ENCODE data around the gene GCC1.
A peak's percentile ranks its signal among the peaks of the same experiment; 100 is the strongest.

The GCC1 gene, protein sequence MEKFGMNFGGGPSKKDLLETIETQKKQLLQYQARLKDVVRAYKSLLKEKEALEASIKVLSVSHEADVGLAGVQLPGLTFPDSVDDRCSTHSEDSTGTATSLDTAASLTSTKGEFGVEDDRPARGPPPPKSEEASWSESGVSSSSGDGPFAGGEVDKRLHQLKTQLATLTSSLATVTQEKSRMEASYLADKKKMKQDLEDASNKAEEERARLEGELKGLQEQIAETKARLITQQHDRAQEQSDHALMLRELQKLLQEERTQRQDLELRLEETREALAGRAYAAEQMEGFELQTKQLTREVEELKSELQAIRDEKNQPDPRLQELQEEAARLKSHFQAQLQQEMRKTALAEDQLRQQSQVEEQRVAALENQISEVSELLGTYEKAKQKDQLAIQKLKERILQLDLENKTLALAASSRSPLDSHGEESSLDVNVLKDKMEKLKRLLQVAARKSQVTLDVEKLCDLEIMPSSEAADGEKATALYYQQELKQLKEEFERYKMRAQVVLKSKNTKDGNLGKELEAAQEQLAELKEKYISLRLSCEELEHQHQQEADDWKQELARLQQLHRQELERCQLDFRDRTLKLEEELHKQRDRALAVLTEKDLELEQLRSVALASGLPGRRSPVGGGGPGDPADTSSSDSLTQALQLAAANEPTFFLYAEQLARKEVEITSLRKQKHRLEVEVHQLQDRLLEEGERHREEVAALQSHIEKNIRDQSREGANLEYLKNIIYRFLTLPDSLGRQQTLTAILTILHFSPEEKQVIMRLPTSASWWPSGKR

DNA sequence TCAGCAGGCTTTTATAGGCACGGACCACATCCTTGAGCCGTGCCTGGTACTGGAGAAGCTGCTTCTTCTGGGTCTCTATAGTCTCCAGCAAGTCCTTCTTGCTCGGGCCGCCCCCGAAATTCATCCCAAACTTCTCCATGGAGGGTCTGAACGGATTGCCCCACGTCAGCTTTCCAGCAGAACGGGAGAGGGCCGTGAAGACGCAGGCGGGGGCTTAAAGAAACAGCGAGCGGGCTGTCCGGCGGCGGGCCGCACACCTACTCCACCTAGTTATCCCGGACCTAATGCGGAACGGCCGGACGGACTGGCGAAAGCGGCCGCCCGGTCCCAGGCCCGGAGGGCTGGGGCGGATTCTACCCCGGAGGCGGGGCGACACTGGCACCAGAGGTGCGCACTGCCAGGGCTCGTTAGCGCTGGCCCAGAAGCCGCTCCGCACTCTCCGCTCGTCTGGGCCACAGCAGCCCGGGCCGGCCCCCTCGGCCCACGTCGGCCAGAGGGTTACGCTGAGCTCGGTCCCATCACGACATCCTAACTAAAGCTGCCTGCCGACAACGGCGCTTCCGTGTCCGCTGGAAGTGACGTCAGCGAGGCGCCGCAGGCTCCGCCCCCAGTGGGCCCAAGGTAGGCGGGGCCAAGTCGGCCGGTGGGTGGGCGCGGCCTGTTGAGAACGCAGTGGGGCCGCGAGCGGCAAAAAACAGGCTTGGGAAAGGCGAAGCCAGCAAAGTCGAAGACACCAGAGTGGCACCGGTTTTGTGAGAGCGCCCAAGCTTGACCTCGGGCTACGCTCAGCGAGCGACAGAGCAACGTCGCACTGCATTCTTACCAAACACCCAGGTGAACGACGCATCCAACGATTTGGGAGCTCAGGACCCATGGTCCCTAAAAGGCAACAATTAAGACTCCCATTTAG, at the start of gene GCC1:
GCC1 (minus strand) TSS at position 553 of the 910 bp plus-strand sequence; CDS start at position 139, 414 bp downstream.
- no peaks in the 10 kb centered on the region for H3K27me3 Mint-ChIP-seq (ENCODE audit: low read depth)

DNA sequence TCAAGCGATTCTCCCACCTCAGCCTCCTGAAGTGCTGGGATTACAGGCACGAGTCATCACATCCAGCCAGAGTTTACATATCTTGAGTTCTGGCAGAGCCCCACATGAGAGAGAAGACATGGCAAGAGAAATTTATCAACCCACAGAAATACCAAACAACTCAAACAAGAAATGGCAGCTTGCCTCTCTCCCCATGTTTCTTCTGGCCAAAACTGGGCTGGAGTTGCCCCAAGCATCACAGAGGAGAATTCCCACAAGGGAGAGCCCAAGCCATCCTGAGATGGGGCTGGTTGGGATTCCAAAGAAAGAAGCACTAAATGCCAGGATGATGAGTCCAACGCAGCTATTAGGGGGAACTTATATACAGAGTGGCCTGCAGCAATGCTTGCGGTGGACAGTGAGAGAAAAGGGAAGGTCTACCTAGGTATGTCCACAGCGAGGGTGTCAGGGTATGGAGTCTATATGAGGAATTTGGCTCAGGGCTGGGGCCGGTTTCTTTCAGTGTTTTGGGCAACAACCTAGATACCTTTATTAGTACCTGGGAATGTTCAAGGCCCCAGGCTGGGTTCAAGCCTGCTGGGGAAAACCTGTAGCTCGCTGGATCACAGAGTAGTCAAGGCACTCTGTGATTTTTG, 47.0 kb upstream of the GCC1 start:
- Mint-ChIP-seq H3K4me1 (ENCODE audit: low read depth) (no peaks in the 10 kb centered on the region), H3K27me3 (ENCODE audit: low read depth) (peaks cover 19% of the 10 kb centered on the region), H3K9me3 (no peaks in the 10 kb centered on the region), H3K27ac (no peak overlapping the region), H3K36me3 (ENCODE audit: low read depth) (no peaks in the 10 kb centered on the region), H3K4me3 (no peak overlapping the region)

More for the DNA sequence above, at the start of gene GCC1:
- H3K9me3 Mint-ChIP-seq: no peaks in the 10 kb centered on the region
- H3K27ac Mint-ChIP-seq: peak within 1 kb of the TSS; percentile 94
- peaks cover 23% of the 10 kb centered on the region for H3K36me3 Mint-ChIP-seq (ENCODE audit: low read depth)
- H3K4me1 Mint-ChIP-seq (ENCODE audit: low read depth): peaks cover 51% of the 10 kb centered on the region
- peak within 1 kb of the TSS; percentile 93 for H3K4me3 Mint-ChIP-seq

DNA sequence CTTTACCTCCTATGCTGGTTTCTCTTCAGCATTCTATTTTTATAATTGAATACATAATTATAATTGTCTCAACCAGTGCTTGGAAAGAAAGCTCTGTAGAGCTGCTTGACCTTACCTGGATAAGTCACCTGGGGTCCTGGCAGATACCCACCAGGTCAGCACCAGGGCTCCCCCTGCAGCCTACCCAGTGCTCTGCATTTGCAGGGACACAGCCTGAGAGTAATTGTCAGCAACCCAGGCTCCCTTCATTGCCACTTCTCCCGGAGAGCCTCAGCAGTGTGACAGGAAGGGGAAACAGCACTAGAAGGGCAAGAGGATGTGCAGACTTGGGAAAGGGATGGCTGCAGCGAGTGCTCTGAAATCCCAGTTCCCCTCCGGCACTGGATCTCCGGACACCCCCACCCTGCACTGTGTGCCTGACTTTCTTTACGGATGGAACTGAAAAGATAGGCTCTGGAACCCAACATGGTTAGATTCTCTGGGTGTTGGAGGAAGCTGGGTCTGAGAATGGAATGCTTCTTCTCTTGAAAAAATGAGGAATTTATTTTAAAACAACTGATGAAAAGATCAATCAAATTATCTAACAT, 44.0 kb upstream of the GCC1 start:
- H3K27me3 Mint-ChIP-seq (ENCODE audit: low read depth): peaks cover 26% of the 10 kb centered on the region
- no peaks in the 10 kb centered on the region for H3K4me1 Mint-ChIP-seq (ENCODE audit: low read depth)
- no peaks in the 10 kb centered on the region for H3K36me3 Mint-ChIP-seq (ENCODE audit: low read depth)
- no peak overlapping the region for H3K4me3 Mint-ChIP-seq
- no peaks in the 10 kb centered on the region for H3K9me3 Mint-ChIP-seq
- no peak overlapping the region for H3K27ac Mint-ChIP-seq

DNA sequence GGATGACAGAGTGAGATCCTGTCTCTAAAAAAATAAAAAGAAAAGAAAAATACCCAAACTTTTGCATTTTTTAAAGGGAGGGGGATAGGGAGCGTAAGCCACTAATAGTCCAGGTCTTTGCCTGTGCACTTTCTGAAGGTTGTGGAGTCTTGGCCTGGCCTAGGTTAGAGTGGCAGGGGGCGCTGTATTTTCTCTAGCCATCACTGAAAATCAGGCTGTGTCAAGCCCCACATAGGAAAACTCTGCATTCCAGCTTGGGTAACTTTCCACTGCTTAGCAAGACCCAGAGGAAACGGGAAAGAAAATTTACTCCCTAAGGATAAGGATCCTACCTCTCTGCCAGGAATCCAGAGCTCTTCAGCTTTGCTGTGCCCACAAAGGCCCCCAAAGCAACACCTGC, 43.0 kb upstream of the GCC1 start:
- no peaks in the 10 kb centered on the region for H3K36me3 Mint-ChIP-seq (ENCODE audit: low read depth)
- H3K27ac Mint-ChIP-seq: no peak overlapping the region
- no peaks in the 10 kb centered on the region for H3K4me1 Mint-ChIP-seq (ENCODE audit: low read depth)
- H3K27me3 Mint-ChIP-seq (ENCODE audit: low read depth): peaks cover 26% of the 10 kb centered on the region
- H3K9me3 Mint-ChIP-seq: no peaks in the 10 kb centered on the region
- H3K4me3 Mint-ChIP-seq: no peak overlapping the region

DNA sequence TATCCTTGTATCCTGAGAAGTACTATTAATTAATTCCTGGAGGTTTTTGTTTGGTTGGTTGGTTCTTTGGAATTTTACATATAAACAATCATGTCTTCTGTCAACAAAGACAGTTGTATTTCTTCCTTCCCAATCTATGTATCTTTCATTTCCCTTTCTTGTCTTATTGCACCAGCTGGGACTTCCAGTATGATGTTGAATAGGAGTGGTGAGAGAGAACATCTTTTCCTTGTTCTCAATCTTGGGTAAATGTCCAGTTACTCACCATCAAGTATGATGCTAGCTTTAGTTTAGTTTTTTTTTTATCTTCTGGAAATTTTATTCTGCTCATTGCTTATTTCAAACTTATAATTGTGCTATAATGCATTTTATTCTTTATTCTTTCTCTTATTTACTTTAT, 39.9 kb upstream of the GCC1 start:
- H3K4me1 Mint-ChIP-seq (ENCODE audit: low read depth): no peaks in the 10 kb centered on the region
- peaks cover 57% of the 10 kb centered on the region for H3K27me3 Mint-ChIP-seq (ENCODE audit: low read depth)
- H3K9me3 Mint-ChIP-seq: no peaks in the 10 kb centered on the region
- H3K4me3 Mint-ChIP-seq: no peak overlapping the region
- no peak overlapping the region for H3K27ac Mint-ChIP-seq
- no peaks in the 10 kb centered on the region for H3K36me3 Mint-ChIP-seq (ENCODE audit: low read depth)

DNA sequence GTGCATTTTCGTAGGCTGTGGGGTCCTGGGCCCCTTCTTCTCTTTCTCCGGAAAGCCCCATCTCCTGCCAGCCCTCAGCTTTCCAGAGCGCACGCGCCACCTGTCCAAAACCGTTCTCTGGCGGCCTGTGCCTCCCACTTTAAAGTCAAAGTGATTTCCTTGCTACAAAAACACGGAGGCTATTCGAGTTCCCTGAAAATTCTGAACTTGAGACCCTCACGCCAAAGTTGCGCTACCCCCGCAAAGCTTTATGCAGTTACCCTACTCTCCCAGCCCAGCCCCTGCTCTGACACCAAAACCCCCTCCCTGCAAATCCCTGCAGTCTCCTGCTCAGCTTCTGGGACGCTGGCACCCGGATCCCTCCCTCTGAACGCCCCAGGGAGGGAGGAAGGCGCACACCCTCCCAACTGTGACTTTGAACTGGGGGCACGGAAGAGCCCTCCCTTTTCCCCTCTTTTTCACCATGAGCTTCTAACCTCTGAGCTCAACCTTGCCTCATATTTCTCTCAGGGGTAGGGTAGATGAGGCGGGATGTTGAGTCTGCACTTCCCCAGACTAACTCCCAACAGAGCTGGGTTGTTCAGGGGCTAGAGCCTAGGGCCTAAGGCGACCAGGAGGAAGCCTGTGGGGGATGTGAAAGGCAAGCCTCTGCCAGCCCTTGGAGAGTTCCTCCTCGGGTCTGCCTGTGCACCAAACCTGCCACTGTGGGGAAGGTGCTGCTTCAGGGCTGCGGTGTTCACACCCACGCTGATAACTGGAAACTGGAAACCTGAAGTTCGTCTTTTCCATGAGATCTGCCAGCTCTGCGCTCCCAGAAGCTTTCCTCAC, 35.2 kb upstream of the GCC1 start:
- H3K27me3 Mint-ChIP-seq (ENCODE audit: low read depth): peaks cover 71% of the 10 kb centered on the region
- no peaks in the 10 kb centered on the region for H3K9me3 Mint-ChIP-seq
- H3K4me1 Mint-ChIP-seq (ENCODE audit: low read depth): no peaks in the 10 kb centered on the region
- no peak overlapping the region for H3K27ac Mint-ChIP-seq
- H3K36me3 Mint-ChIP-seq (ENCODE audit: low read depth): no peaks in the 10 kb centered on the region
- H3K4me3 Mint-ChIP-seq: no peak overlapping the region

DNA sequence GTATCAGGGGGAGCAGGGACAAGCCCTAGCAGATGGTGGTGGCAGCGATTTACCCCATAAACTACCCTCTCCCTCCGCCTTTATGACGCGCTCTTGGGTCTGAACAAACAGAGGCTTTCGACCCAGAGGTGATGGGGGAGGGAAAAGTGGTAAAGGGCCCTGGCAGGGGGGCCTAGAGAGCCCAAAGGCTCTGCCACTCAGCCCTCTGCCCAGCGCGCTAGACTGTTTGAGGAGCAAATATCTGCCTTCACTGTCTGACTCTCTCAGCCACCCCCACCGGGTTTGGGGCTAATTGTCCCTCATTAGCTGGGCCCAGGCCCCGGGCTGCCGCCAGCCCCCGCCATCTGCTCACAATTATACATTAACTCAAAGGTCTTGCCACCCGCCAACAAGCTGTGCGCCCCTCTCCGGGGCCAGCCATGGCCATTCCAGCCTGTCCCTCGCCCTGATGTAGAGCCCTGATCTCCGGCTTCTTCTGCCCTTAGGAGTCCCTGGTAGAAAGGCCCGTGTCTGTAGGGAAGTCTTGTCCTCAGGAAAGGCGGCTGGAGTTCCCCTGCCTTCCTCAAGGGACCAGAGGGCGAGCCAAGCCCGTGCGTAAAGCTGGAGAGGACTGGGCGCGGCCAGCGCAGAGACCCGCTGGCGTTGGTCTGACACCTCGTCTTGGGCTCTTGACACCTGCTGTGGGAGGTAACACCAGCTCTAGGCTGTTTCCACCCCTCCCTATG, 34.4 kb upstream of the GCC1 start:
- Mint-ChIP-seq H3K4me3 (no peak overlapping the region), H3K27me3 (ENCODE audit: low read depth) (peaks cover 68% of the 10 kb centered on the region), H3K36me3 (ENCODE audit: low read depth) (no peaks in the 10 kb centered on the region), H3K9me3 (no peaks in the 10 kb centered on the region), H3K4me1 (ENCODE audit: low read depth) (no peaks in the 10 kb centered on the region), H3K27ac (no peak overlapping the region)

DNA sequence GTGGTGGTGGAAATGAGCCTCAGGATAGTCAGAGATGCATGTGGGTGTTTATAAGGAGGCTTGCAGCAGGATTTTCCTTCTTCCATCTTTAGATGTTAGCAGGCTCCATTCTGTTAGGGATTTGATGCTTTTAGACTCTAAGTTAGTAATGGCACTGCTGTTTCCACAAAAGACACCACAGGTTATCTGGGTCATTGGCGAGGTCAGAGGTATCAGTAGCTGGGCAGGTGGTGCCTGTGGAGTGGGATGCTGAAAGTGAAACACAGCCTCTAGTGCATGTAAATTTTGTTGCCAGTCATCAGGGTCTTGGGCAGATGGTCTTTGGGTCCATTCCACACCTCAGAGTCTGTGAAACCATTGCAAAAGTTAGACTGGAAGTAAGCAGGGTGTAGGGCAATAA, 33.4 kb upstream of the GCC1 start:
- no peaks in the 10 kb centered on the region for H3K4me1 Mint-ChIP-seq (ENCODE audit: low read depth)
- H3K9me3 Mint-ChIP-seq: no peaks in the 10 kb centered on the region
- H3K4me3 Mint-ChIP-seq: no peak overlapping the region
- no peaks in the 10 kb centered on the region for H3K36me3 Mint-ChIP-seq (ENCODE audit: low read depth)
- H3K27me3 Mint-ChIP-seq (ENCODE audit: low read depth): peaks cover 65% of the 10 kb centered on the region
- no peak overlapping the region for H3K27ac Mint-ChIP-seq

DNA sequence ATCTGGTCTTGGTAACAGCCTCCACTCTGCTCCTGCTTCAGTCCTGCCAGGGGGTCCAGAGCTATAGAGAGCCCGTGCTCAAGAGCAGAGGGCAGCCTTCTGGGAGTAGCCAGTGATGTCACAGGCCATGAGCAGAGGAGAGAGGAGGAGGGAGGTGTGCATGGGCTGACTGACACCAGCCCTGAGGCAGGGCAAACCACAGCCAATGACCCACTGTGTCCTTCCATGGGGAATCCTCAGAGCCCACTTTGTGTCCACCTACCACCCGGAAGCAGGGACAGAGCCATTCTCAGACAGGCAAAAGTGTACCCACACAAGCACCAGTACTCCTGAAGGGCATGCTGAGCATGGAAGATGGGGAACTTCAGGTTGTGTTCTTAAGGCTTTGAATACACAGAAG, 32.6 kb upstream of the GCC1 start, which contains the start of gene PAX4:
PAX4 (minus strand) TSS at position 101 of the 400 bp plus-strand sequence. CDS start 2,214 bp downstream, outside the sequence.
- H3K9me3 Mint-ChIP-seq: no peaks in the 10 kb centered on the region
- H3K27ac Mint-ChIP-seq: no peak within 1 kb of the TSS
- H3K27me3 Mint-ChIP-seq (ENCODE audit: low read depth): peaks cover 63% of the 10 kb centered on the region
- H3K4me1 Mint-ChIP-seq (ENCODE audit: low read depth): no peaks in the 10 kb centered on the region
- no peak within 1 kb of the TSS for H3K4me3 Mint-ChIP-seq
- H3K36me3 Mint-ChIP-seq (ENCODE audit: low read depth): no peaks in the 10 kb centered on the region

DNA sequence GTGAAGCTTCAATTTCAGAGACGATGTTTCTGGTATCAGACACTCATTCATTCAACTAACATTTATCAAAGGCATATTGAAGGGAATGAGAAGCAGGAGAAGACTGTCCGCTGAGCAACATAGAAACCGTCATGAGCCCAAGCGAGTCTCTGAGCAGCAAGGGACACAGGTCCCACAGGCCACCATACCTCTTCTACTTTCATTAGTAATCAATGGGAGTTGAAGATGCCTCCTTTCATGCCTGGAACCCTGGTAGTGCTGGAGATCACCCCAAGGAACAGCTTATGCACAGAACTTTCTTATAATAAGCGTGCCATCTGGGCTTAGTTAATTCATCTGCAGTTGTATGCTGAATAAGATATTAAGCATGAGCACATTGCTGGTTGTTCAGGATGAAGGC, 31.3 kb upstream of the GCC1 start:
- no peaks in the 10 kb centered on the region for H3K36me3 Mint-ChIP-seq (ENCODE audit: low read depth)
- H3K27me3 Mint-ChIP-seq (ENCODE audit: low read depth): peaks cover 50% of the 10 kb centered on the region
- no peak overlapping the region for H3K4me3 Mint-ChIP-seq
- no peaks in the 10 kb centered on the region for H3K4me1 Mint-ChIP-seq (ENCODE audit: low read depth)
- H3K9me3 Mint-ChIP-seq: no peaks in the 10 kb centered on the region
- H3K27ac Mint-ChIP-seq: no peak overlapping the region

DNA sequence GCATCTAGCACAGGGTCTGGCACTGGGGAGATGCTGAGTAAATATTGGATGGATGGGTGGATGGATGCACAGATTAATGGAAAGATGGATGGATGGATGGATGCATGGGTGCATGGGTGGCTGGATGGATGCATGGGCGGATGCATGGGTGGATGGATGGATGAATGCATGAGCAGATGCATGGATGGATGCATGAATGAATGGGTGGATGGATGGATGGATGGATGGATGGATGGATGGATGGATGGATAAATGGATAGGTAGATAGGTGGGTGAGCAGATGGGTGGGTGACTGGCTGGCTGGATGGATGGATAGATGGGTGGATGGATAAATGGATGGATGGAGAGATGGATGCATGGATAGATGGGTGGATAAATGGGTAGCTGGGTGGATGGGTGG, 26.9 kb upstream of the GCC1 start:
- H3K27ac Mint-ChIP-seq: no peak overlapping the region
- H3K4me1 Mint-ChIP-seq (ENCODE audit: low read depth): no peaks in the 10 kb centered on the region
- H3K9me3 Mint-ChIP-seq: no peaks in the 10 kb centered on the region
- H3K27me3 Mint-ChIP-seq (ENCODE audit: low read depth): peaks cover 11% of the 10 kb centered on the region
- peaks cover 1% of the 10 kb centered on the region for H3K36me3 Mint-ChIP-seq (ENCODE audit: low read depth)
- H3K4me3 Mint-ChIP-seq: no peak overlapping the region

DNA sequence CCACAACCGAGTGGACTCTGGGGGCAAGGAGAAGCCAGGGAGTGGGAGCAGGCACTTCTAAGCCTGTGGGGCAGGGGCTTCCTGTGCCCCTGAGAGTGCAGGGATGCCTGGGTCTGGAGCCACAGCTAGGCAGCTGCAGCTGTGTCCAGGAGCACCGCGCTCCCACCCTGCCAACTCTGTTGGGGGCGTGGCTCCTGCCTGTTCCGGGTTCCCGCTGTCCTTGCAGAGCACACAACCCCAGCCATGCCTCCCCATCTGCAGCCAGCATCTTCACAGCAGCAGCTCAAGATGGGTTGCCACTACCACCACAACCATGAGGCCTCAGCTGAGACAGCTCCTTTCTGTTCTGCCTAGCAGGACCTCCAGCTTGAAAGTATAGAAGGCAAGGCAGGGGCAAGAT, 23.9 kb upstream of the GCC1 start:
- no peaks in the 10 kb centered on the region for H3K4me1 Mint-ChIP-seq (ENCODE audit: low read depth)
- H3K9me3 Mint-ChIP-seq: no peaks in the 10 kb centered on the region
- peaks cover 1% of the 10 kb centered on the region for H3K36me3 Mint-ChIP-seq (ENCODE audit: low read depth)
- no peak overlapping the region for H3K27ac Mint-ChIP-seq
- peaks cover 4% of the 10 kb centered on the region for H3K27me3 Mint-ChIP-seq (ENCODE audit: low read depth)
- no peak overlapping the region for H3K4me3 Mint-ChIP-seq

All from T-helper 1 cell treated with Interleukin-12 subunit alpha and Interleukin-12 subunit beta and Interleukin-4 antibody, amounts not matched to agents 30 μg/mL and 1 μg/mL, for 36 hours (primary cell).